ENCODE data around the gene NOTCH4.
"Not testable (repeated sequence)": the region's sequence is repeated elsewhere in the genome, so short reads cannot be mapped to it uniquely, and the experiment has no call there.

The NOTCH4 gene

DNA sequence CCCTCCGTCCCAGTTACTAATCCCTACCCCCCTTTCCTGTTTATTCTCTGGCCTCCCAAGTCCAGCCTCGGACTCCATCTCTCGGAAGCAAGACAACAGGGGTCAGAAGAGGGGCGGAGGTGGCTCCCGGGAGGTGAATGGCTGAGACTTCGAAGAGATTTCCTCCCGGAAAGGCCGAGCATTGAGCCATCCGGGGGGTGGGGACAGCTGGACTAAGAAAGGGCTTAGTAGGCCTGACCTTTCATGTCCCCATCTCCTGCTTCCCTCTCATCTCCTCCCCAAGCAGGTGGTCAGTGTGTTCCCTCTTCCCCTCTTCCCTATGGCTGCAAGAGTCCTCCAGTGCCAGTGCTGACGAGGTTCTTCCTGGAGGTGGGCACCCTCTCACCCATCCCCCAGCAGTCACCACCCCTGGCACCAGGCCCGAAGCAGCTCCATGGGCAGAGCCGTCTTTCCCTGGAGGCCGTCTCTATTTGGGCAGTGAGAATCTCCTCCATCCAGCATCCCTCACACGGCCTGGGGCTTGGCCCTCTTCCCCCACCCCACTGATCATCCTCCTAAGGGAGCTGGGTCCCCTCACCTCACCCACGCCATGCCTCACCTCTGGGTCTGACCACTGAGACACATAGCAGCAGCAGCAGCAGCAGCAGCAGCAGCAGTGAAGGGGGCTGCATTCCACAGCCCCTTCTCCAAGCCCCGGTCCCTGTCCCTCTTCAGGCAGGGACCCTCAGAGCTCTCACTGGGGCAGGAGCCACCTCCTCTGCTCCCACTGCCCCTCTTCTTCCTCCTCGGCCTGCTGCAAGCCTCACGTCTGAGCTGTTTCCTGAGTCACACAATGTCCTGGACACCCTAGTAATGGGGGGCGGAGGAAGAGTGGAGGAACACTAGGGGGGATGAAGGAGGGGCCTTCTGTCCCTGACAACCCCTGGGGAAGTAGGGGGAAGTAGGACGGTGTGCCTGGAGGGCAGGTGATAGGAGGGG, at the start of gene NOTCH4:
Gene NOTCH4, minus strand, starts transcription at position 810 of the 978 bp plus-strand sequence. Its CDS starts 139 bp downstream, at position 671.
- no peak for DNase-seq

DNA sequence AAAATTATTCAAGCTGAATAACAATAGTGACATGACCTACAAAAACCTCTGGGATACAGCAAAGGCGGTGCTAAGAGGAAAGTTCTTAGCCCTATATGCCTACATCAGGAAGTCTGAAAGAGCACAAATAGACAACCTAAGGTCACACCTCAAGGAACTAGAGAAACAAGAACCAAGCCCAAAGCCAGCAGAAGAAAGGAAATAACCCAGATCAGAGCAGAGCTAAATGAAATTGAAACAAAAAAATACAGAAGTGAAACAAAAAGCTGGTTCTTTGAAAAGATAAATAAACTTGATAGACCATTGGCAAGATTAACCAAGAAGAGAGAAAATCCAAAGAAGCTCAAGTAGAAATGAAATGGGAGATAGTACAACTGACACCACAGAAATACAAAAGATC, 47.6 kb upstream of the NOTCH4 start:
- DNase-seq, result no peak

DNA sequence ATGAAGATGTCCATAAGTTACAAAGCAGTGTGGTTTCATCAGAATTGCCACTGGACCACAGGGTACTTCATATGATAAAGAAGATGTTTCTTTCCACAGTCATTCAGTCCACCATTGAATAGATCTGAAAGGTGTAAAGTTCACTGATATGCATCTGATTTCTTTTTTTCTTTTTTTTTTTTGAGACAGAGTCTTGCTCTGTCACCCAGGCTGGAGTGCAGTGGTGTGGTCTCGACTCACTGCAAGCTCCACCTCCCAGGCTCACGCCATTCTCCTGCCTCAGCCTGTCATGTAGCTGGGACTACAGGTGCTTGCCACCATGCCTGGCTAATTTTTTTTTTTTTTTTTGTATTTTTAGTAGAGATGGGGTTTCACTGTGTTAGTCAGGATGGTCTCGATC, 44.6 kb upstream of the NOTCH4 start:
- DNase-seq, result not testable (repeated sequence)

DNA sequence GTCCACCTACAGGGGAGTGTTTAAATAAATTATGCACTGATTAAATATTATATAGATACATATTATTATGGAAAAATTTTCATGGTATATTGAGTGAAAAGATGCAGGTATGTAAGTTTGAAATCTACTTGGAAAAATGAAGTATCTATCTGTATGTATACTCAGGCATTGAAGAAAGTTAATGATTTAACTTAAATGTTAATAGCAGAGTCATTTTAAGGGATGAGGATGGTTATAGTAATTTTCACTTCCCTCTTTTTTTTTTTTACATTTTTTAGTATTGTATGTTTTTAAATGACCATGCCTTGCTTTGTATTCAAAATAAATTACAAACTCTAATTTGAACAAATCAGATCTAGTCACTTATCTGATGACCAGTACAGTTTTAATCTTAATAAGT, 43.2 kb upstream of the NOTCH4 start:
- DNase-seq, result no peak

DNA sequence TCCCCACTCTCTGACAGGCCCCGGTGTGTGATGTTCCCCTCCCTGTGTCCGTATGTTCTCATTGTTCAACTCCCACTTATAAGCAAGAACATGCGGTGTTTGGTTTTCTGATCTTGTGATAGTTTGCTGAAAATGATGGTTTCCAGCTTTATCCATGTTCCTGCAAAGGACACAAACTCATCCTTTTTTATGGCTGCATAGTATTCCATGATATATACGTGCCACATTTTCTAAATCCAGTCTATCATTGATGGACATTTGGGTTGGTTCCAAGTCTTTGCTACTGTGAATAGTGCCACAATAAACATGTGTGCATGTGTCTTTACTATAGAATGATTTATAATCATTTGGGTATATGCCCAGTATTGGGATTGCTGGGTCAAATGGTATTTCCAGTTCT, 33.4 kb upstream of the NOTCH4 start:
- DNase-seq, result not testable (repeated sequence)

DNA sequence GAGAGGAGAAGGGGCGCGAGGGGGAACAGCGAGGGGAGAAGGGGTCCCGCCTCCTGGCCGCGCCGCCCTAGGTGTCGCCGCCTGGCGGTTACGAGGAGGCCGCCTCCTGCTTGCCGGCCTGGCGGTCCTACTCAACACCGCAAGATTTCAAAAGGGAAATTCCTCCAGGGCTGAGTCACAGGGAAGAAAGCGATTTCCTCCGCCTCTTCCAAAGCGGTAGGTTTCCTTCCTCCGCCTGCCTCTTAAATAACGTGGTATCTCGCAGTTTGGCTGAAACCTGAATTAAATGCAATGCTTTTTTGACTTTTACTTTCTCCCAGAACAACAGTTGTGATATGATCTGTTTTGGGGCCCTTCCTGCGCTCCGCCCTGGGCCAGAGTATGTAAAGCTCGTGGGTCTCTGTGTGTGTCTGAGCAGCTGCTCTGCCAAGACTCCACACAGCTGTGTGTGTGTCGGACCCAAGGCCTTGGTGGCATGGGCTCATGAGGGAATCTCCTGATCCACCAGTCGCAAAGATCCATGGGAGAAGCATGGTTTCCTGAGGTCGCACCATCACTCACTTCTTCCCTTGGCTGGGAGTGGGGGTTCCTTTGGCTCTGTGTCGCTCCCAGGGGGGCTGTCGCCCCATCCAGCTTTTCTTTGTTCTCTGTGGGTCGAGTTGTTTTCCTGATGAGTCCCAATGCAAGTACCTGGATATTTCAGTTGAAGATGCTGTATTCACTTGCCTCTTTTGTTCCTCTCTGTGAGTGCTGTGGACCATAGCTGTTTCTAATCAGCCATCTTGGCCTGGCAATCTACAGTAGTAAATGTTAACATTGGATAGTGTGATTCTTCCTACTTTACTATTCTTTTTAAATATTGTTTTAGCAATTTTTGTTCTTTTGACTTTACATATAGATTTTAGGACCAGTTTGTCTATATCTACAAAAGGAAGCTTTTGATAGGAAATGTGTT, 31.6 kb upstream of the NOTCH4 start:
- DNase-seq, result peak; percentile 63

DNA sequence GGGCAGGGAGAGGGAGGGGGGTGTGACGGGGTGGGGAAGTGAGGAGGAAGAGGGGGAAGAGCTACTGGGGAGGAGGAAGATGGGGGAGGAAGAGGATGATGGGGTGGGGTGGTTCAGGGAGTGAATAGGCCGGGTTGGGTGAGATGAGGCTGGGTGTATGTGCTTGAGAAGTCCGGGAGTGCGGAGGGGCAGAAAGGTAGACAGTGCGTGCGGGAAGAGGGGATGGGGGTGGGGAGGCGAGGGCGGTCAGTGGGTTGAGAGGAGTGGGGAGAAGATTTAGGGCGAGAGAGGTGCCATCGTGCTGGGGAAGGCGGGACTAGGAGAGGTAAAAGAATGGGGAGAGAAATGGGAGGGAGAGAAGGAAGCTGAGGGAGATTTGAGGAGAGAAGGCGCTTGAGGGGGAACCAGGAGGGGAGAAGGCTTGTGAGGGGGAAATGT, 30.9 kb upstream of the NOTCH4 start:
- DNase-seq, result no peak

DNA sequence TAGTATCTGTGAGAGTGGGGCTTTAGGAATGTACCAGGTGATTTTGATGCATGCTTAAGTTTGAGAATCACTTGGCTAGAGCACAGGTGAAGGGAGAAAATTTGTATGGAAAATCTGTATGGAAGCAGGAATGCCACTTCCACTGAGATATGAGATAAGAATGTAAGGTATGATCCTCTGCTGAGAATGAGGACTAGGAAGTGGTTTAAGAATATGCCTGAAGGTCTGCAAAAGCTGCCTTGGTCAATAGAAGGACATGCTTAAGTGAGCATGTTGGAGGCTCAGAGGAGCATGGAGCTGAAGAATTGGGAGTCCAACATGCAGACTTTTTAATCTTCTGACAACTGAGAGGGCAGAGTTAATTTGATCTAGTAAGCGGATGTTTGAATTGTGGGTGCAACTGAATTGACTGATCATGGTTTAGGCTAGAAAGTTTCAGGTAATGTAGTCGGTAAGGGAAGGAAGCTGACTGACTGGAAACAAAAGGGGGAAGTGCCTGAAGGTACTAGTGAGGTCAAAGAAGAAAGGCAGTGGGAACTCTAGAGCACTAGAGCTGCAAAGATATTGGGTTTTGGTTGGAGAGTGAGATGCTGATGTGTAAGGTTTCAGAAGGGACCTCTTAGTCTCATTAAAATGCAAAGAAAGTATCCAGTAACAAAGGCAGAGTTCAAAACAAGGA, 28.6 kb upstream of the NOTCH4 start:
- DNase-seq, result no peak

DNA sequence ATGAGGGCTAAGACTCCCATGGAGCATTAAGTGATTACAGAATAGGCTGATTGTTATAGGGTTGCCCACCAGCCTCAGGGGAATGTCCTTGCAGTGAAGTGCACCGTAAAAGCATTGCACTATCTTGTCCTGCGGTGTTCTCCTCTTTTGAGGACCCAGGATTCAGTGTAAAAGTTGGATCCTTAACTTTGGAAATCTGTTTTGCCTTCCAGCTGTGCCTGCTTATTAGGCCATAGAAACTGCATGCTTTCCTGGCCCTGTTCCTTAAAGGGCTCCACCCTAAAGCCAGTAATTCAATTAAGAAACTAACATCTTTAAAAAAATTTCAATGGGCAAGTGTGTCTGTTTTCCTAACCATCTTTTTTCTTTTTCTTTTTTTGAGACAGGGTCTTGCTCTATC, 25.4 kb upstream of the NOTCH4 start:
- no peak for DNase-seq

DNA sequence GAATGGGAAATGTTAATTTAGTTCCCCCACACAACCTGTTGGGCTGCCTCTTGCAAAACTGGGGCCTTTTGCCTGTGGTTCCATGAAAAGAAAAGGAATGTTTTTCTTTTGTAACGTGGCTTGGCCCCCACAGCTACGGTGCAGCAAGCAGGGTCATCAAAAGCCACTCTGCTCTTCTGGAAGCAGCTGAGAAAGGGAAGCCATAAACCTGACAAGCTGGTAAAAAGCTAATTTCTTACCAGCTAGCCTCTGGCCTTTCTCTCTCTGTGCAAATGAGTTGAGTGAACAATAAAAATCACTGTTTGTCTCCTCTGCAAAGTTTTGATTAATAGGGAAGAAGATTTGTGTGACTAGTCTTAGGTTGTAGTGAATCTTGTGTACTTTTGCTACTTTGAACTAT, 23.5 kb upstream of the NOTCH4 start:
- DNase-seq, result no peak

DNA sequence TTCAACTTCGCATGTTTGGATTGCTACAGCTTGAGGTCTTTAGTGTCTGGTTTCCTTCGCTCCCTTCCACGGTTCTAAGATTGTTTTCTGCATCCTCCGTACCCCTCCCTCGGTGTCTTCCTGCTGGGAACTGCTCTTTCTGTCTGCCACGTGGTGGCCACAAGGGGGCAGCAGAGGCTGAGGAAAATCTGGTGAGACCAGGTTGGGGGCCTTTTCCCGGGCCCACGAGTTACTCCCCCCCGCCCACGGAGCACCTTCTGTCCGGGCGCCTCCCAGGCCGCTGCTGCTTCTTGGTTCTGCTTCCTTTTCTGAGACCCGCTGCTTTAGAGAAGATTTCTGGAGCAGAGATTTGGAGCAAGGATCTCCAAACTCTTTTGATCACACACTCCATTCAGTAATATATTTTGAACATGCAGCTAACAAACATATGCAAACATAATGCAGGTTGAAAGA, 21.1 kb upstream of the NOTCH4 start:
- peak; percentile 34 for DNase-seq

DNA sequence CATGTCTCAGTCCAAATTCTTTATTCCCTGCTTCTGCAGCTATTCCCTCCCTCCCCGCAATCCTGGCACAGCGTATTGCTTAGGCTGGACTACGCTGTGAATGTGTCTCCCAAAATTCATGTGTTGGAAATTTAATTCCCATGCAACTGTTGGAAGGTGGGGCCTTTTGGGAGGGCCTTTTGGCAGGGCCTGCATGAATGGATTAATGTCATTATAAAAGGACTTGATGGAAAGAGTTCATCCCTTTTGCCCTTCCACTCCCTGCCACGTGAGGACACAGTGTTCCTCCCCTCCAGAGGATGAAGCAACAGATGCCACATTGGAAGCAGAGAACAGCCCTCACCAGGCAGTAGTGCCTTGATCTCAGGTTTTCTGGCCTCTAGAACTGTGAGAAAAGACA, 20.4 kb upstream of the NOTCH4 start:
- no peak for DNase-seq

DNA sequence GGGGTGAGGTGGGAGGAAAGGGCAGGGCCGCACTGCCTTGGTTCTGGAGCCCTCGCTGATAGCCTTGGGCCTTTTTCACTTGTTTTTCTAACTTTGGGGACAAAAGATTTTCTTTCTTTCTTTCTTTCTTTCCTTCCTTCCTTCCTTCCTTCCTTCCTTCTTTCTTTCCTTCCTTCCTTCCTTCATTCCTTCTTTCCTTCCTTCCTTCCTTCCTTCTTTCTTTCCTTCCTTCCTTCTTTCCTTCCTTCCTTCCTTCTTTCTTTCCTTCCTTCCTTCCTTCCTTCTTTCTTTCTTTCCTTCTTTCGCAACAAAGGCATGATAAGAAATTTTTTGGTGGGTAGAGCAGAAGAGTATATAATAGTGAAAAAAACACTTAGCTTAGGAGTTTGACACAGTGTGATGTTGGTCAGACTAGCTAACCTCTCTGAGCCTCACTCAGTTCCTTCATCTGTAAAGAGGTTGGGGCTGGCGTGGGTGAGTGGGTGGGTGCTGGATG, 18.5 kb upstream of the NOTCH4 start:
- DNase-seq, result not testable (repeated sequence)

DNA sequence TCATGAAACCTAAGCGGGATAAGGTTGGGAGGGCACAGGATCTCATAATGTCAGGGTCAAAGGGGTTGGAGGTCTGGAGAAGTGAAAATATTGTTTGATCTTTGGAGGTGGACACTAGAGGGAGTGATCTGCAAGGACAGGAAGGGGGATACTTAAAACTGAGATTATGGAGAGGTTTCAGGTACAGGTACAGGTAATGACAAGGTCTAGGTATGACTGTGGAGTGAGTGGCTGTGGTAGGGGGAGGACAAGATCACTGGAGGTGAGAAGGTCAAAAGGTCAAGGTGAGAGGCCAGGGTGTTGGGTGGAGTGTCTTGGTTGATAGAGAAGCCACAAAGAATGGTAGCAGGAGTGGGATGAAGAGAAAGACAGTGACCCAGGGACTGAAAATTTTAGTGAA, 16.8 kb upstream of the NOTCH4 start:
- DNase-seq, result no peak

DNA sequence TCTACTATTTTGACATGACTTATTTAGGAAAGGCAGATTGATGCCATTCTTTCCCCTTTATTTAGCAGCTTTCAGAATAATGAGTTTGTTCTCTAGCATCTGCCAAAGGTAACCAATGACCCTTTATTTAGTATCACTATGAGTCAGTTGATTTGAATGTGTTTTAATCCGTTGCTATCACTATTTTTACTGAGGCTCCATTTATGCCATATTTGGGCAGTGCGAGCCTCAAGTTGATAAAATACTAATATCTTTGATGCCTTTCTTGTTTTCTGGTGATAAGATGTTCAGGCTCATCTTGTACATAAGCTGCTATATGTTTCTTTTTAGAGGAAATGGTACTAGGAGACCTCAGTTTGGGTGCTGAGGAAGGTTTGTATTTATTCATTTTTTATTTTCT, 15.6 kb upstream of the NOTCH4 start:
- DNase-seq, result no peak

DNA sequence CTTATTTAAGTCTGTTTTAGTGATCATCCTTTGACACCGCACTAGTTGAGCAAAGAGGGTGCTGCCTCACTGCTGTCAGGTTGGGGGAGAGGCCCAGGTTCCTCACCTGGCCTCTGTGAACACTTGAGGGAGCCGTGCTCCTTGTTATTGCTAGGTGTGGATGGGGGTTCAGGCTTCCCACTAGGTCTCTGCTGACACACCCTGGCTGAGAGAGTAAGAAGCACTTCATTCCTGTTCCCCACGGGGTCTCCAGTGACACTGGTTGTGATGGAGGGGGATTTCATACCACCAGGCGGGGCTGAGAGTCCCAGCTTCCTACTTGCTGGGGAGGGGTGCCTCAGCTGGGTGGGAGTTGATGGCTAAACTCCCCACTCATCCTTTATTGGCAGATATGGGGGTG, 11.1 kb upstream of the NOTCH4 start:
- no peak for DNase-seq

DNA sequence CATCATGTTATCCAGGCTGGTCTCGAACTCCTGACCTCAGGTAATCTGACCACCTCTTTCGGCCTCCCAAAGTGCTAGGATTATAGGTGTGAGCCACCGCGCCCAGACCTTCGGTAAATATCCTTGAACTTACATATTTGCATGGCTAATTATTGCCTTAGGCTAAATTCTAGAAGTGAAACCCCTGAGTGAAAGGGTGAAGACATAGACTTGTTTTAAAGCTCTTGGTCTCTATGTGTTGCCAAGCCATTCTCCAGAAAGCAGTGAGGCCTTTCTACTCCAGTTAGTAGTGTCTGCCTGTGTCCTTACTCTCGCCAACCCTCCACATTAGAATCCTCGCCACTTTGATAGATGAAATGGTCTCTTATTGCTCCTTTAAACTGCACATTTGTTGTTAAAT, 2.6 kb upstream of the NOTCH4 start:
- no peak for DNase-seq

DNA sequence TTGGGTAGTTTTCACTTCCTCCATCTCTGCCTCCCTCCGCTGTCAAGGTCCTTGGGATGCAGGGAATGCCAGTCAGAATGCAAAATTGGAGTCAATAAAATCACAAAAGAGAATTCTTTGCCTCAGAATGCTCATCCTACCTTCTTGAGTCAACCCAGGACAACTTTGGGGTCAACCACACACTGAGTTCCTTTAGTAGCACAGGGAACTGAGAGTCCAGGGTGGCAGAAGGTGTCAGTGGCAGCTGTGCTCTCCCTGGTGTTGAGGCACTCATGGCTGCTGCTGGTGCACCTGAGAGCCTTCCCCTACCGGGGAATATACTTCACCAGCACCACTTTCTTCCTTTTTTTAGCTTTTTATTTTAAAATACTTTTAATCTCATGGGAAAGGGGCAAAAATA, 829 bp upstream of the NOTCH4 start:
- no peak for DNase-seq

DNA sequence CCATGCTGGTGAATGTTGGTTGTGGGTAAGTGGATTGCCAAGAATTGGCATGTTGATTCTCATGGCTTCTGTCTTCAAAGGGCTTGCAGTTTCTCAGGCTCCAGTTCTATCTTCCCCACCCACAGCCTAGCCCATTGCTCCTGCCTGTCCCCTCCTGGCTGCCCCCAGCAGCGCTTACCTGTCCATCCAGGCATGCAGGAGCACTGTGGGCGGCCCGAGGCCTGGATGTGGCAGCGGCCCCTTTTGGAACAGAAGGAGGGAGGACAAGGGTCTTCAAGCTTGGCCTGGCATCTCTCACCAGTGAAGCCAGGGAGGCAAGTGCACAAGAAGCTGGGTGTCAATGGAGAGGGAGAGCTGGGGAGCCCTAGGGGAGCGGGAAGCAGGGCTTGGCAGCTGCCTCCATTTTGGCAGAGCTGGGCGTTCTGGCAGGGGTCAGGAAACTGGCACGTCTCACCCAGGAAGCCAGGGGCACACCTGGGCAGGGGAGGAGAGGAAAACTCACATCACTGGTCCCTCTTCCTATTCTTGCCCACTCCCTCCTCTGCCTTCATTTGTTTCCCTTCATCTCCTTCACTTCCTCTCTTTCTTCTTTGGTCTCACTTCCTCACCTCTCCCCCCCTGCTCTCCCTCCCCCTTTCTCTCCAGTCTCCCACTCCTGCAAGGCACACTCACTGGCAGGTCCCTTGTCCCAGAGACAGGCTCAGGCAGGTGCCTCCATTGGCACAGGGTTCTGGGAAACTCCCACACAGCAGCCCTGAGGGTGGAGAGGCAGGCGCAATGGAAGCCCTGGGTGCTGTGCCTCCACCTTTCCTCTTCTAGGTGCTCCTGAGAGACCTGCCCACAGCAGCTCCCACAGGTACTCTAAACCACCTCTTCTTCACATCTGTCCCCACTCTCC, 1.3 kb downstream of the NOTCH4 start:
- no peak for DNase-seq

DNA sequence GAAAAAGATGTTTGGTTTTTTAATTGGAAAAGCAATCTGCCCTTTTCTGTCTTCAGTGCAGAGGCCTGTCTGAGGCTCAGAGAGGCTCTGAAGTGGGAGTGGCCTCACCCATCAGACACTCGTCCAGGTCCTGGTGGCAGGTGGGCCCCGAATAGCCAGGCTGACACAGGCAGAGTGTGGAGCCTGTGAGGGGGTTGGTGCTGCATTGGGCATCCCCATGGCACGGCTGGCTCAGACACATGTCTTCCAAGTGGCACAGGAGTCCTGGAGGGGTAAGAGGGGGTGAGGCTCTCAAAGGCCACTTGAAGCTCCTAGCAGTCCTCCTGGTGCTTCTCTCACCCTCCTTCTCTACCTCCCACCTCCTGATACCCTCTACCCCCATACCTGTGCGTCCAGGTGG, 3.8 kb downstream of the NOTCH4 start:
- DNase-seq, result no peak

DNA sequence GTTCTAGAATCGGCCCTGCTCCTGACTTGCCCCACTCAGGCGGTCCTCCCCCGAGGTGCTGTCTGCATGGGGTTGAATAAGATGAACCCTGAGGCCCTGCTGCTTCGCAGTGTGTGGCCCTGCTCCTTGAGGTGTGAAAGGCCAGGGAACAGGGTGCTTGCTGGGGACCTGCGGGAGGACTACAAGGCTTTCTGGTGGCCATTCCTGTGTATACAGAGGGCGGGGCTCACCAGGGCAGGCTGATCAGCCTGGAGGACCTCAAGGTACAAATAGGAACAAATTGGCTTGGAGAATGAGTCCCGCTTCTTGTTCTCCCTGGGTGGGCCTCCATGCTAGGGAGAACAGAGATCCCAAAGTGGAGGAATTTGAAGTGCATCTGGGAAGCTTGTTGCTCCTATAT, 5.7 kb downstream of the NOTCH4 start:
- DNase-seq, result no peak

DNA sequence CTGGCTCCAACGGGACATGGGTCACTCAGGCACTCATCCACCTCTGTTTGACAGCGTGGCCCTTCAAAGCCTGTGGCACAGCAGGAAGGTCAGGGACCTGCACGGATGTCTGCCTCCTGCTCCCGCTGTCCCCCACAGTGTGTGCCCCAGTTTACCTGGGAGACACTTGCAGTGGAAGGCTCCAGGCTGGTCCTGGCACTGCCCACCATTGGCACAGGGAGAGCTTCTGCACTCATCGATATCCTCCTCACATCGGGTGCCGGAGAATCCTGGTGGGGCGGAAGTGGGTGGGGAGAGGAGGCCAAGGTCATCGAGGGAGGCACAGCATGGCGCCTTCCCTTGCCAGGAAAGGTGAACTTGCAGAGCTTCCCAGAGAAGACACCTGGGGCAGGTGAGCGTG, 6.9 kb downstream of the NOTCH4 start:
- DNase-seq, result no peak
